Stomach (tissue), 4 donors: ENCODE data around the gene ELAVL1.

Experiments used
- CTCF ChIP-seq, 7 experiments: fragments of 450-650 bp in 4 of 7; fragments of 200-600 bp in 3 of 7; sonication (generic) in 3 of 7; IDR thresholded peaks; one replicate each; pipeline ENCODE4 v1.5.1; 2016 to 2019; ENCODE audit warnings: antibody characterized with exemption in 7 of 7, control low read depth in 2 of 7, mild to moderate bottlenecking in 1 of 7
- POLR2A ChIP-seq, 4 donors: fragments of 450-650 bp; IDR thresholded peaks; one replicate each; pipeline ENCODE4 v1.6.1; 2016; ENCODE audit warnings: antibody characterized with exemption in 4 of 4, control low read depth in 2 of 4, mild to moderate bottlenecking in 1 of 4, moderate library complexity in 1 of 4
- POLR2AphosphoS5 ChIP-seq, 3 donors: sonication (generic); formaldehyde crosslinking; IDR thresholded peaks; one replicate each; pipeline ENCODE4 v1.6.1; 2016; ENCODE audit warnings: antibody characterized with exemption in 3 of 3

DNA sequence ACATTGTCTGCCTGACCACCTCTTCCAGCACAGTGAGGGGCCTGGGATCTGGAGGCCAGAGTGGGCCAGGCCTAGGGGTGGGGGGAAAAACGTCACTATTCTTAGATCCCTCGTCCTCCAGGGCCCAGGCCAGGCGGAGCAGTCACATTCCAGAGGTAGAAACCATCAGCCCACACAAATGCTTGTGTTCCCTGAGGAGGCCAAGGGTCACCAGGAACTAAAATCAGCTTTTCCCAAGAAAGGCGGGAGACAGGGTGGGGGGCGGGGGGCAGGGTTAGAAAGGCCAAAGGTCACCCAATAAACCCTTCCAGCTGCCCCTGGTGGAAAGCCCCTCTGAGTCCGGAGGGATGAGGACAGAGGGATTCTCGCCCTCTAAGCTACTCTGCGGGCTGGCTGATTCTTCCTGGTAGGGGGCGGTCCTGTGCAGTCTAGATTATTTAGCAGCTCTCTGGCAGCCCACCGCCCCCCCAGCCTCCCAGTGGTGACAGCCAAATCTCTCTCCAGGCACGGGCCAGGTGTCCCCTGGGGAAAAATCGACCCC, 23.6 kb upstream of the ELAVL1 start:
- no peak for TF ChIP-seq POLR2AphosphoS5 (IDR thresholded peaks at IDR 0.05)
- no peak for TF ChIP-seq POLR2A (IDR thresholded peaks at IDR 0.05)
- TF ChIP-seq CTCF (IDR thresholded peaks at IDR 0.05), result no peak
